Pancreas (tissue), 10 donors: ENCODE results near the gene BANK1. TPM values are rescaled to one million over a fixed set of nuclear protein-coding genes. Genes with fewer than 3 reads are reported as not detected.

Experiments
- ATAC-seq, 4 donors: fragments of 200-7000 bp; cut with Tn5 transposase; one replicate each; pipeline versions ENCODE4 v1.8.0 to v1.9.1; 2020; ENCODE audit warnings: mild to moderate bottlenecking in 4 of 4, moderate library complexity in 4 of 4
- DNase-seq, 6 donors: peaks; one replicate each; pipeline ENCODE4 v3.0.0-alpha.2; 2020
- FAIRE-seq: peaks from 2 replicates; lab custom pipeline; 2012; peaks lifted over from hg19 to GRCh38; lab: Jason Lieb, UNC
- H3K27ac ChIP-seq, 4 donors: fragments of 200-600 bp; sonication (generic); 1 replicate in 3 of 4; 2 replicates in 1 of 4; pipeline versions ENCODE4 v1.5.0 to v1.8.0; 2020
- H3K27me3 ChIP-seq, 4 donors: fragments of 200-600 bp; one replicate each; pipeline ENCODE4 v1.8.0; 2021
- H3K36me3 ChIP-seq, 3 donors: fragments of 200-600 bp; sonication (generic) in 1 of 3; one replicate each; pipeline versions ENCODE4 v1.5.0 to v1.8.0; 2020 to 2021
- H3K4me1 ChIP-seq, 3 donors: fragments of 200-600 bp; one replicate each; pipeline ENCODE4 v1.8.0; 2021
- H3K4me3 ChIP-seq, 4 donors: fragments of 200-600 bp; sonication (generic) in 2 of 4; one replicate each; pipeline versions ENCODE4 v1.5.0 to v1.8.0; 2020 to 2021
- H3K9me3 ChIP-seq, 4 donors: fragments of 200-600 bp; one replicate each; pipeline ENCODE4 v1.8.0; 2021
- WGBS, 2 donors: extraction: QIAGEN DNeasy Blood & Tissue Kit; methylation state at CpG; one replicate each; pipeline ENCODE4 v1.1.7; 2013; 5-methylcytosine and 5-hydroxymethylcytosine counted together
- intact Hi-C, 3 donors: fragments of 100-400 bp; cut with DNase I; formaldehyde crosslinking; loops; one replicate each; pipeline versions ENCODE4 v1.11.1 to v1.14.2; 2022
- polyA plus RNA-seq, 2 donors: library from polyadenylated mRNA; stranded (reverse); fragments of 200-250 nt; gene quantifications; one replicate each; pipeline ENCODE4 v1.2.3, GENCODE V29; 2013
- total RNA-seq, 6 donors: library from RNA; stranded (reverse); fragmentation: NEBNext Ultra II Directional in 4 of 6; extraction: Animal tissue kit (Norgen Biotek cat#: 25700) in 4 of 6; gene quantifications; one replicate each; pipeline versions ENCODE4 v1.2.1 to v1.2.4, GENCODE V29; 2021 to 2023
- TF ChIP-seq, protein P1 (sequence below), 4 donors: fragments of 200-600 bp; sonication (generic) in 3 of 4; IDR thresholded peaks; one replicate each; pipeline versions ENCODE4 v1.5.0 to v1.8.0; 2021; ENCODE audit warnings: antibody characterized with exemption in 4 of 4
- donor health status: healthy with polysubstance abuse.
- donor health status: DM: no; HTN: no; CAD: no; lungs with moderate emphysema.
- donor health status: DM: no; HTN: no; CAD: no.
- donor health status: control.
- donor health status: control.
- donor health status: Bipolar disorder and iron deficiency.
- donor health status: DM: yes; HTN: yes; CAD: no.
- donor health status: DM: no; HTN: no; CAD: no.
- donor health status: DM: no; HTN: no; CAD: no.
- donor health status: DM: yes; HTN: yes; CAD: no.

The BANK1 gene
- total and polyA plus RNA-seq, 8 donors = 0.13 to 2.0 (median 0.48) TPM

DNA sequence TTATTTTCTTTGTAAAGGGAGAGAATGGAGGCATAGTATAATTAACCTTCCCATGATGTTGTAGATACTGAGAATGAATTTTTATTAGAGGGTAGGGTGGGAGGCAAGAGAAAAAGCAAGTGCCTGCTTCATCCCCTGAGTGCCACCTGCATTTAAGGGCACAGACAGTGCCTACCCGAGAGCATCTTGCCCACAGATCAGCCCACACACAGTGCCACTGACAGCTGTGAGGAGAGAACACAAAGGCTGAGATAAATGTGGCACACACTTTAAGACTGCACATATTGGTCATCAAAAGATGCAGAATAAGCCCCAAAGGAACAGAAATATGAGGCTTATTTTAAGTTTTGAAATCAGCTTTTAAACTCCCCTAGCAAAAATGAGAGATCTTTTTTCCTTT, 304.0 kb downstream of the BANK1 start:
- no peak for FAIRE-seq
- no peak overlapping the region for H3K4me3 ChIP-seq
- no peaks in the 10 kb centered on the region for H3K4me1 ChIP-seq
- 38 to 48% methylated on average over 1 of the region's 1 CpG for WGBS, 2 donors
- no peaks in the 10 kb centered on the region for H3K27me3 ChIP-seq
- no peak for DNase-seq
- ATAC-seq = no peak
- H3K27ac ChIP-seq = no peak overlapping the region
- no peaks in the 10 kb centered on the region for H3K36me3 ChIP-seq
- TF ChIP-seq, protein P1, sequence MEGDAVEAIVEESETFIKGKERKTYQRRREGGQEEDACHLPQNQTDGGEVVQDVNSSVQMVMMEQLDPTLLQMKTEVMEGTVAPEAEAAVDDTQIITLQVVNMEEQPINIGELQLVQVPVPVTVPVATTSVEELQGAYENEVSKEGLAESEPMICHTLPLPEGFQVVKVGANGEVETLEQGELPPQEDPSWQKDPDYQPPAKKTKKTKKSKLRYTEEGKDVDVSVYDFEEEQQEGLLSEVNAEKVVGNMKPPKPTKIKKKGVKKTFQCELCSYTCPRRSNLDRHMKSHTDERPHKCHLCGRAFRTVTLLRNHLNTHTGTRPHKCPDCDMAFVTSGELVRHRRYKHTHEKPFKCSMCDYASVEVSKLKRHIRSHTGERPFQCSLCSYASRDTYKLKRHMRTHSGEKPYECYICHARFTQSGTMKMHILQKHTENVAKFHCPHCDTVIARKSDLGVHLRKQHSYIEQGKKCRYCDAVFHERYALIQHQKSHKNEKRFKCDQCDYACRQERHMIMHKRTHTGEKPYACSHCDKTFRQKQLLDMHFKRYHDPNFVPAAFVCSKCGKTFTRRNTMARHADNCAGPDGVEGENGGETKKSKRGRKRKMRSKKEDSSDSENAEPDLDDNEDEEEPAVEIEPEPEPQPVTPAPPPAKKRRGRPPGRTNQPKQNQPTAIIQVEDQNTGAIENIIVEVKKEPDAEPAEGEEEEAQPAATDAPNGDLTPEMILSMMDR (IDR thresholded peaks at IDR 0.05) = no peak
- no peaks in the 10 kb centered on the region for H3K9me3 ChIP-seq
- intact Hi-C loops = no loop called here

DNA sequence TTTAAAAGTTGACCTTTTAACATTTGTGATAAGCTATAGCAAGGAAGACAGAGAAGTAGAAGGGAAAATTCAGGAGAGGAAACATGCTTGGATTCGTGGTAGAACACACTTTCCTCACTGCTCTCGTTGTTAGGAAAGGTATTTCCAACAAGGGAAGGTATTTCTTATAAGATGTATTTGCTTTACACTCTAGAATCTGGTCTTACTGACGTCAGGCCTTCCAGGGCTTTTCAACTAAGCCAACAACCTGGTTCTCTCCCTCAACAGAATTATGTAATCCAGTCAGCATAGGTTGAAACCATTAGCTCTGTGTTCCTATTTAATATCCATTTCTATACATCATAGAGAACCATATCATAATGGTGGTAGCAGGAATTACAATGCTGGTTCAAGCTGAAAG, 312.8 kb downstream of the BANK1 start:
- H3K36me3 ChIP-seq = no peaks in the 10 kb centered on the region
- no peak overlapping the region for H3K27ac ChIP-seq
- no peaks in the 10 kb centered on the region for H3K4me1 ChIP-seq
- no peak for ATAC-seq
- 39 to 43% methylated on average over 3 of the region's 3 CpGs for WGBS, 2 donors
- no peak for FAIRE-seq
- H3K4me3 ChIP-seq = no peak overlapping the region
- no peaks in the 10 kb centered on the region for H3K27me3 ChIP-seq
- H3K9me3 ChIP-seq = no peaks in the 10 kb centered on the region
- DNase-seq = no peak
- intact Hi-C loops = no loop called here
- TF ChIP-seq, protein P1 (IDR thresholded peaks at IDR 0.05) = no peak

DNA sequence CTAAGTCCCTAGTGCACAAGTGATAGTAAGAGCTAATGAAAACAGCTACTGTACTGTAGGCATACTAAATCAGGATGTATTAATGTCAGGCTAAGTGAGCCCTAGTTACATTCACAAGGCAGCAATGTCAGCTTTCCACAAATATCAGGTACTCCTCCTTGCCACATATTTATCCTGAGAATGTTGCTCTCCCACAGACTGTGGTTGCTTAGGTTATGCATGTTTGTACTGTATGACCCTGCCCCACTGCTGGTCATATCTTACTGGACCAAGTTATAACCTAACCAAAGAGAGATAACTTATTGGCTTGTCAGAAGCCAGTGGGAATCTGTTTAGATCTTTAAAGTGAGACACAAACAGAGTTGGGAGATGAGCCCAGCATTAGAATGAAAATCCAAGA, 313.7 kb downstream of the BANK1 start:
- intact Hi-C loops = no loop called here
- ATAC-seq (no peak), DNase-seq (no peak), FAIRE-seq (no peak)
- Histone ChIP-seq H3K9me3 (no peaks in the 10 kb centered on the region), H3K4me3 (no peak overlapping the region), H3K27me3 (no peaks in the 10 kb centered on the region), H3K27ac (no peak overlapping the region), H3K36me3 (no peaks in the 10 kb centered on the region), H3K4me1 (no peaks in the 10 kb centered on the region)
- TF ChIP-seq, protein P1 (IDR thresholded peaks at IDR 0.05) = no peak

DNA sequence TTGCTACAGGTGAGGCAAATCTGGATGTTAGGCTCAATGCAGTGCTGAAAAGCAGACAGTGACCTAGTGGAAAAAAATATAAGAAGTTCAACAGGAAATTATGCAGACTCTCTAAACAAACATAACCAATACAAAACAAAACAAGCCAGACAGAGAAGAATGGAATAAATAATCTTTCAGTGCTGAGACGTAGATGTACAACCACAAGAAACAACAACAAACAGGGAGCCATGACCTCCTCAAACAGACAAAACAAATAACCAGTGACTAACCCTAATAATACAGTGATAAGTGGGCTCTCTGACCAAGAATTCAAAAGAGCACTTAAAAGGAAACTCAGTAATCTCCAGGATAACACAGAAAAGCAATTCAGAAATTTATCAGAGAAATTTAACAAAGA, 315.5 kb downstream of the BANK1 start:
- Histone ChIP-seq H3K4me1 (no peaks in the 10 kb centered on the region), H3K4me3 (no peak overlapping the region), H3K36me3 (no peaks in the 10 kb centered on the region), H3K27ac (no peak overlapping the region), H3K9me3 (no peaks in the 10 kb centered on the region), H3K27me3 (no peaks in the 10 kb centered on the region)
- DNase-seq (no peak), FAIRE-seq (no peak), ATAC-seq (no peak)
- WGBS, 2 donors = 19 to 21% methylated on average over 1 of the region's 1 CpG
- TF ChIP-seq, protein P1 (IDR thresholded peaks at IDR 0.05) = no peak
- intact Hi-C loops = no loop called here

DNA sequence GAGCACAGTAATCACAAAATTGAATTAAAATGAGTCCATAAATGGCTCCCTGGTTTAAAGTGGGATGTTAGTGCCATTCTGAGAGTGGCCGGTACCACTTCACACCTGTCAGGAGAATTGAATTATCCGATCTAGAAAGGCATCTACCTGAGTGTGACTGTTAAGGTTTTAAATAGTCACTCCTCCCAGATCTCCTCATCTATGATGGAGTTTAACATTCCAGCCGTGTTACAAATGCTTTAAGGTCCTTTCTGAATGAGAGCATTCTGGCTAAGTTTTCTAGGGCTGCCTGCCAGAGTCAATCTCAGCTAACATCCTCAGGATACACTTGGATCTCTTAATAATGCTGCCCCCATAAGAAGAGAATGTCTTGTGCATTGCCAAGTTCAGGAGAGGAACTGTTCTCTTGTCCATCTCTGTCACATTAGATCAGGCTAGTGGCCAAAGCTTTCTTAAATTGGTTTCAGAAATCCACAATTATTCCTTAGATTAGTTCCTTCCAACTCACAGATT, 323.6 kb downstream of the BANK1 start:
- FAIRE-seq (no peak), ATAC-seq (no peak), DNase-seq (no peak)
- WGBS, 2 donors = 54 to 65% methylated on average over 3 of the region's 3 CpGs
- no peaks in the 10 kb centered on the region for H3K36me3 ChIP-seq
- H3K27ac ChIP-seq = no peak overlapping the region
- H3K4me3 ChIP-seq = no peak overlapping the region
- H3K9me3 ChIP-seq = no peaks in the 10 kb centered on the region
- TF ChIP-seq, protein P1 (IDR thresholded peaks at IDR 0.05) = no peak
- H3K27me3 ChIP-seq = no peaks in the 10 kb centered on the region
- no peaks in the 10 kb centered on the region for H3K4me1 ChIP-seq
- intact Hi-C loops = no loop called here
